ENCODE data around the gene RMDN2. TPM values are rescaled to one million over a fixed set of nuclear protein-coding genes. Genes with fewer than 3 reads are reported as not detected.

The RMDN2 gene
- total RNA-seq, 3 donors from 2014 or later (not counting 1 experiment from before 2014, with no cell fraction given), result 8.4 to 10.9 (median 8.4) TPM

DNA sequence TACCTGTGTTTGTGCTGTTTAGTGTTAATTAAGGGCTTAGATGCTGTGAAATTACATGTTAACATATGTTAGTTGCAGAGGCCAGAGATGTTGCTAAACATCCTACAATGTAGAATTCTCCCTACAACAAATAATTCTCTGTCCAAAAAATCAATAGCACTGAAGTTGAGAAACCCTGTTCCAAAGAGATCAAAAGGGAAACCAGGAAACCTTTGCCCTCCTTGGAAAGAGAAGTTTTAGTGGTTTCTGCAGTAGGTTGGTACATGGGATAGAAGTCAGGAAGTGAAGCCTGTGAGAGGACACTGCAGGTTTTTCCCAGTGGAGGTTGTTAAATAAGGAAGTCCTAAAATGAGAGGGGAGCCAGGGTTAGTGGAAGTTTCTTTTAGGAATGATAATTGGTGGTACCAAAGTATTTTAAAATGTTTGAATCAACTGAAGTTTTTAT lies 6.3 kb upstream of the RMDN2 start:
- no peaks in the 10 kb centered on the region for H3K9me3 ChIP-seq (ENCODE audit: control insufficient read depth, insufficient read depth, low read length)
- Mint-ChIP-seq H3K36me3 (no peaks in the 10 kb centered on the region), H3K4me3 (no peak overlapping the region), H3K4me1 (no peaks in the 10 kb centered on the region), H3K9me3 (no peaks in the 10 kb centered on the region), H3K27ac (no peak overlapping the region), H3K27me3 (ENCODE audit: low read depth in 2 of 2) (peaks cover 20% of the 10 kb centered on the region in 2 donors)
- H3K27ac ChIP-seq (ENCODE audit: low read length), result no peak overlapping the region
- no peaks in the 10 kb centered on the region for H3K4me1 ChIP-seq (ENCODE audit: control insufficient read depth, insufficient read depth, low read length)
- no peaks in the 10 kb centered on the region for H3K36me3 ChIP-seq (ENCODE audit: control insufficient read depth, insufficient read depth, low read length)
- no peak overlapping the region for H3K4me3 ChIP-seq (ENCODE audit: low read length)
- H3K27me3 ChIP-seq (ENCODE audit: control insufficient read depth, insufficient read depth, low read length), result peaks cover 3% of the 10 kb centered on the region
- TF ChIP-seq, protein P1, sequence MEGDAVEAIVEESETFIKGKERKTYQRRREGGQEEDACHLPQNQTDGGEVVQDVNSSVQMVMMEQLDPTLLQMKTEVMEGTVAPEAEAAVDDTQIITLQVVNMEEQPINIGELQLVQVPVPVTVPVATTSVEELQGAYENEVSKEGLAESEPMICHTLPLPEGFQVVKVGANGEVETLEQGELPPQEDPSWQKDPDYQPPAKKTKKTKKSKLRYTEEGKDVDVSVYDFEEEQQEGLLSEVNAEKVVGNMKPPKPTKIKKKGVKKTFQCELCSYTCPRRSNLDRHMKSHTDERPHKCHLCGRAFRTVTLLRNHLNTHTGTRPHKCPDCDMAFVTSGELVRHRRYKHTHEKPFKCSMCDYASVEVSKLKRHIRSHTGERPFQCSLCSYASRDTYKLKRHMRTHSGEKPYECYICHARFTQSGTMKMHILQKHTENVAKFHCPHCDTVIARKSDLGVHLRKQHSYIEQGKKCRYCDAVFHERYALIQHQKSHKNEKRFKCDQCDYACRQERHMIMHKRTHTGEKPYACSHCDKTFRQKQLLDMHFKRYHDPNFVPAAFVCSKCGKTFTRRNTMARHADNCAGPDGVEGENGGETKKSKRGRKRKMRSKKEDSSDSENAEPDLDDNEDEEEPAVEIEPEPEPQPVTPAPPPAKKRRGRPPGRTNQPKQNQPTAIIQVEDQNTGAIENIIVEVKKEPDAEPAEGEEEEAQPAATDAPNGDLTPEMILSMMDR (IDR thresholded peaks at IDR 0.05), result no peak
- intact Hi-C loops (cut with micrococcal nuclease), result no loop called here
- DNase-seq (no peak), ATAC-seq (no peak)

DNA sequence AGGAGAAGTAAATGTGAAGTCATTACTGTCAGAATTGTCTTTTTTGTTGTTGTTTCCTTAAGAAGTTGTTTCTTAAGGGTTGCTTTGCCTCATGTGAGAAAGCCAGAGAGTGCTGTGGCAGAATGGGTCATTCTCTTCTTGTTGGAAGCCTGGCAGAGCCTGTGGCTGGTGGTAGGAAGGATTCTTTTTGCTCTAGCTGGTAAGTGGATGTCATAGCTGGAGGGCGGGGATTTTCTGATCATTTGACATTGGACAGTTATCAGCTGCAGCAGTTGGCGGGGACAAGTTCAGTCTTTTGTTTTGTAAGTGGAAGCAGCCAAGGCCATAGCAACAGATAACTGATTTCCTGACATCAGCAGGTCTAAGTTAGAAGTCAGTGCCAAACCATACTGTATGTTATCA lies 5.5 kb upstream of the RMDN2 start:
- Mint-ChIP-seq H3K27ac (no peak overlapping the region), H3K9me3 (no peaks in the 10 kb centered on the region), H3K36me3 (no peaks in the 10 kb centered on the region), H3K4me1 (peaks cover 5 to 8% of the 10 kb centered on the region in 2 donors), H3K4me3 (no peak overlapping the region), H3K27me3 (ENCODE audit: low read depth in 2 of 2) (peaks cover 14 to 20% of the 10 kb centered on the region in 2 donors)
- Histone ChIP-seq H3K27ac (ENCODE audit: low read length) (no peak overlapping the region), H3K27me3 (ENCODE audit: control insufficient read depth, insufficient read depth, low read length) (peaks cover 3% of the 10 kb centered on the region), H3K4me1 (ENCODE audit: control insufficient read depth, insufficient read depth, low read length) (peaks cover 6% of the 10 kb centered on the region), H3K9me3 (ENCODE audit: control insufficient read depth, insufficient read depth, low read length) (no peaks in the 10 kb centered on the region), H3K36me3 (ENCODE audit: control insufficient read depth, insufficient read depth, low read length) (no peaks in the 10 kb centered on the region), H3K4me3 (ENCODE audit: low read length) (no peak overlapping the region)
- DNase-seq (no peak), ATAC-seq (no peak)
- WGBS (ENCODE audit: insufficient coverage), result 96% methylated on average over 2 of the region's 2 CpGs
- intact Hi-C loops (cut with micrococcal nuclease), result no loop called here
- TF ChIP-seq, protein P1 (IDR thresholded peaks at IDR 0.05), result no peak

DNA sequence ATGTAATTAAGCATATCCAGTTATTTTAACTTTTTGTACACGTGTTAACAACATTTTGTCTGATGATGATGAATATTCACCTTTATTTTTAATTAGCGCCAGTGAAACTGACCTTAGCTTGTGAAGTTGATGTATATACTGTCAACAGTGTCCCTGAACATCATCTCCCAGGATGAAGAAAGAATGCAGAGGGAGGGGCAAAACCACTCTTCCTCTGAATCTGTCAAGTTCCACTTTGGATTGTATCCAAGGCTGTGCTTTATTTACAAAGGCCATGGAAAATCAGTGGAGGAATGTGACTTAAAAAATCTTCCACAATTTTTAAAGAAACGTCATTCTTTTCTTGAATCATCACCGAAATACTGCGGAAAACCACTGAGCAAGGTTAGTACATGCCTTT lies 4.5 kb upstream of the RMDN2 start:
- Histone ChIP-seq H3K4me3 (ENCODE audit: low read length) (no peak overlapping the region), H3K27me3 (ENCODE audit: control insufficient read depth, insufficient read depth, low read length) (peaks cover 3% of the 10 kb centered on the region), H3K9me3 (ENCODE audit: control insufficient read depth, insufficient read depth, low read length) (no peaks in the 10 kb centered on the region), H3K36me3 (ENCODE audit: control insufficient read depth, insufficient read depth, low read length) (no peaks in the 10 kb centered on the region), H3K27ac (ENCODE audit: low read length) (no peak overlapping the region), H3K4me1 (ENCODE audit: control insufficient read depth, insufficient read depth, low read length) (peaks cover 9% of the 10 kb centered on the region)
- no peak for DNase-seq
- Mint-ChIP-seq H3K27ac (no peak overlapping the region), H3K9me3 (no peaks in the 10 kb centered on the region), H3K4me1 (peaks cover 11% of the 10 kb centered on the region in 2 donors), H3K4me3 (no peak overlapping the region), H3K36me3 (no peaks in the 10 kb centered on the region), H3K27me3 (ENCODE audit: low read depth in 2 of 2) (peaks cover 12 to 20% of the 10 kb centered on the region in 2 donors)
- WGBS (ENCODE audit: insufficient coverage), result 100% methylated on average over 2 of the region's 5 CpGs
- TF ChIP-seq, protein P1 (IDR thresholded peaks at IDR 0.05), result no peak
- no peak for ATAC-seq
- intact Hi-C loops (cut with micrococcal nuclease), result no loop called here

DNA sequence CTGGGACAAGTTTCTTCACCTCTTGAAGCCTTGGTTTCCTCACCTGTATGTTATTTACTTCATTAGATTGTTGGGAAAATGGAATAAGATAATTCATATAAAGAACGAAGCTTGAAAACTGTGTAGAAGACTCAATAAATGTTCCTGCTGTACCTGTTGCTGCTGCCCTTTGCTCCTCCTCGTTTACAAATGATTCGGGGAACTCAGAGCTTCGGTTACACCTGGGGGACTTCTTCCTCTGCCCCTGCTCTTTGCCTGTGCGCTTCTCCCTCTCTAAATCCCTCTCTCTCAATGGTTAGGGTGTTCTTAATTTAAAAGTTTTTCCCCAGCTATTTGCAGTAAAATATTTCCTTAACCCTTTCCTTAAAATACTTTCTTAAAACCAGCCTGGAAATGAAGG lies 3.3 kb upstream of the RMDN2 start:
- no peaks in the 10 kb centered on the region for H3K36me3 Mint-ChIP-seq
- Histone ChIP-seq H3K36me3 (ENCODE audit: control insufficient read depth, insufficient read depth, low read length) (no peaks in the 10 kb centered on the region), H3K9me3 (ENCODE audit: control insufficient read depth, insufficient read depth, low read length) (no peaks in the 10 kb centered on the region), H3K27me3 (ENCODE audit: control insufficient read depth, insufficient read depth, low read length) (peaks cover 3% of the 10 kb centered on the region), H3K27ac (ENCODE audit: low read length) (no peak overlapping the region), H3K4me3 (ENCODE audit: low read length) (no peak overlapping the region), H3K4me1 (ENCODE audit: control insufficient read depth, insufficient read depth, low read length) (peaks cover 11% of the 10 kb centered on the region)
- no peak overlapping the region for H3K27ac Mint-ChIP-seq
- H3K27me3 Mint-ChIP-seq (ENCODE audit: low read depth in 2 of 2), result peaks cover 12 to 20% of the 10 kb centered on the region in 2 donors
- ATAC-seq (no peak), DNase-seq (no peak)
- no peak overlapping the region for H3K4me3 Mint-ChIP-seq
- intact Hi-C loops (cut with micrococcal nuclease), result no loop called here
- no peaks in the 10 kb centered on the region for H3K9me3 Mint-ChIP-seq
- WGBS (ENCODE audit: insufficient coverage), result 84% methylated on average over 4 of the region's 5 CpGs
- TF ChIP-seq, protein P1 (IDR thresholded peaks at IDR 0.05), result no peak
- peaks cover 11 to 13% of the 10 kb centered on the region in 2 donors for H3K4me1 Mint-ChIP-seq

All from natural killer cell (primary cell).